Panc1 (cell line): ENCODE results near the gene FARSB. TPM values are rescaled to one million over a fixed set of nuclear protein-coding genes. Genes with fewer than 3 reads are reported as not detected.

ENCODE experiments used
- ATAC-seq: fragments of 200-7000 bp; cut with Tn5 transposase; 2 replicates; pipeline ENCODE4 v1.9.1; 2020; ENCODE audit warnings: mild to moderate bottlenecking, moderate library complexity
- BruUV-seq: library from RNA; stranded (reverse); fragments of 400-500 nt; replicated peaks from 2 replicates; lab custom pipeline; 2021; lab: Mats Ljungman, UMichigan
- CTCF ChIA-PET: fragments of 300-600 bp; sonication (Branson Sonifier 250); formaldehyde crosslinking; loops from one replicate; lab custom pipeline; 2022; ENCODE audit warnings: antibody characterized with exemption; lab: Charles Lee
- POLR2A ChIA-PET: fragments of 300-600 bp; sonication (Branson Sonifier 250); formaldehyde crosslinking; loops from one replicate; lab custom pipeline; 2022; ENCODE audit warnings: antibody characterized with exemption; lab: Charles Lee
- DNase-seq: peaks from one replicate; pipeline ENCODE4 v3.0.0-alpha.2; 2010; ENCODE audit warnings: low read depth, low spot score
- H3K27ac ChIP-seq: 2 replicates; pipeline ENCODE4 v1.5.1; 2011; ENCODE audit warnings: mild to moderate bottlenecking, low read length, inconsistent platforms
- H3K27me3 ChIP-seq: fragments of 200-500 bp; sonication (Bioruptor generic); 2 replicates; pipeline ENCODE4 v1.6.0; 2014; ENCODE audit warnings: low read length, inconsistent platforms; ENCODE audit not compliant: control insufficient read depth, insufficient read depth
- H3K36me3 ChIP-seq: fragments of 200-500 bp; sonication (Bioruptor generic); 2 replicates; pipeline ENCODE4 v1.5.1; 2014; ENCODE audit warnings: inconsistent platforms, mild to moderate bottlenecking, low read length, moderate library complexity; ENCODE audit not compliant: control insufficient read depth, insufficient read depth
- H3K4me1 ChIP-seq: 2 replicates; pipeline ENCODE4 v1.5.1; 2011; ENCODE audit warnings: inconsistent platforms, mild to moderate bottlenecking, low read length, moderate library complexity; ENCODE audit not compliant: control insufficient read depth, insufficient read depth
- H3K4me3 ChIP-seq, 2 experiments: 2 replicates each; pipeline ENCODE4 v1.5.1; 2011 to 2012; ENCODE audit warnings: low read depth in 2 of 2, low read length in 2 of 2, mild to moderate bottlenecking in 2 of 2, inconsistent platforms in 1 of 2, moderate library complexity in 1 of 2
- H3K9me3 ChIP-seq: fragments of 200-500 bp; sonication (Bioruptor generic); 2 replicates; pipeline ENCODE4 v1.5.1; 2014; ENCODE audit warnings: low read depth, mild to moderate bottlenecking, inconsistent platforms, low read length, moderate library complexity; ENCODE audit not compliant: control insufficient read depth, insufficient read depth
- POLR2AphosphoS5 ChIP-seq: IDR thresholded peaks from 2 replicates; pipeline ENCODE4 v1.6.1; 2012; ENCODE audit warnings: mild to moderate bottlenecking, low read depth, low read length, moderate library complexity
- SIN3A ChIP-seq: IDR thresholded peaks from 2 replicates; pipeline ENCODE4 v1.6.1; 2012; ENCODE audit warnings: low read depth, mild to moderate bottlenecking, low read length, moderate library complexity, borderline replicate concordance; ENCODE audit not compliant: insufficient read depth
- TCF7L2 ChIP-seq: IDR thresholded peaks from 2 replicates; pipeline ENCODE4 v1.6.1; 2011; ENCODE audit warnings: mild to moderate bottlenecking, low read depth, low read length, inconsistent platforms
- in situ Hi-C: cut with HindIII; loops from 2 replicates; pipeline ENCODE4 v1.10.0; 2016; ENCODE audit warnings: low sequenced_read_pairs, low pct_unique_long_range_greater_than_20kb
- intact Hi-C: fragments of 100-400 bp; cut with micrococcal nuclease; formaldehyde crosslinking; loops from one replicate; pipeline ENCODE4 v1.10.0; 2022; ENCODE audit not compliant: unreplicated experiment
- total RNA-seq: library from RNA; stranded (reverse); gene quantifications from one replicate; pipeline ENCODE4 v1.2.1, GENCODE V29; 2021; ENCODE audit not compliant: unreplicated experiment
- TF ChIP-seq, protein P1 (sequence below), 2 experiments: IDR thresholded peaks; 2 replicates each; pipeline ENCODE4 v1.6.1; 2011 to 2012; ENCODE audit warnings: low read depth in 2 of 2, control low read depth in 1 of 2, low read length in 1 of 2, mild to moderate bottlenecking in 1 of 2, moderate library complexity in 1 of 2; ENCODE audit not compliant: insufficient read depth in 1 of 2
- TF ChIP-seq, protein P2 (sequence below): fragments of 450-650 bp; IDR thresholded peaks from 2 replicates; pipeline ENCODE4 v1.5.1; 2017; ENCODE audit warnings: mild to moderate bottlenecking

FARSB gene
- total RNA-seq, 1 experiment from 2014 or later = 31.6 TPM

DNA sequence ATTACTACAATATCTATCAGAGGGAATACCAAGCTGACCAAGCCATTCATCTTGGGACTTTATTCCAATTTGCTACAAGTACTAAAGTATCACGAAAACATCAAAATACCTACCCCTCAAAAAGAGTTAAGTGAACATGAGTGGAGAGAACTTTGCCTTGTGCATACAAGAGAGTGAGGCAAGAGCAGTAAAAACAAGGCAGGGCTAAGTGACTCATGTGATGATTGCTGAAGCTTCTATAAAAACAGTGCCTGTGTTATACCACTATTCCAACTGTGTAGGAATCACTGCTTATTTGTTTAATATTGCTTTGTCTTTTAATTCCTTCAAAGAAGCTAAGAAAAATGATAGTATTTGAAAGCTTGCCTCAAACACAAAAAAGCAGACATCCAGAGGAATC, 61.2 kb downstream of the FARSB start:
- no peaks in the 10 kb centered on the region for H3K27me3 ChIP-seq
- no peak overlapping the region for H3K4me3 ChIP-seq
- no peaks in the 10 kb centered on the region for H3K9me3 ChIP-seq
- no peak overlapping the region for H3K27ac ChIP-seq
- TF ChIP-seq, protein P1, sequence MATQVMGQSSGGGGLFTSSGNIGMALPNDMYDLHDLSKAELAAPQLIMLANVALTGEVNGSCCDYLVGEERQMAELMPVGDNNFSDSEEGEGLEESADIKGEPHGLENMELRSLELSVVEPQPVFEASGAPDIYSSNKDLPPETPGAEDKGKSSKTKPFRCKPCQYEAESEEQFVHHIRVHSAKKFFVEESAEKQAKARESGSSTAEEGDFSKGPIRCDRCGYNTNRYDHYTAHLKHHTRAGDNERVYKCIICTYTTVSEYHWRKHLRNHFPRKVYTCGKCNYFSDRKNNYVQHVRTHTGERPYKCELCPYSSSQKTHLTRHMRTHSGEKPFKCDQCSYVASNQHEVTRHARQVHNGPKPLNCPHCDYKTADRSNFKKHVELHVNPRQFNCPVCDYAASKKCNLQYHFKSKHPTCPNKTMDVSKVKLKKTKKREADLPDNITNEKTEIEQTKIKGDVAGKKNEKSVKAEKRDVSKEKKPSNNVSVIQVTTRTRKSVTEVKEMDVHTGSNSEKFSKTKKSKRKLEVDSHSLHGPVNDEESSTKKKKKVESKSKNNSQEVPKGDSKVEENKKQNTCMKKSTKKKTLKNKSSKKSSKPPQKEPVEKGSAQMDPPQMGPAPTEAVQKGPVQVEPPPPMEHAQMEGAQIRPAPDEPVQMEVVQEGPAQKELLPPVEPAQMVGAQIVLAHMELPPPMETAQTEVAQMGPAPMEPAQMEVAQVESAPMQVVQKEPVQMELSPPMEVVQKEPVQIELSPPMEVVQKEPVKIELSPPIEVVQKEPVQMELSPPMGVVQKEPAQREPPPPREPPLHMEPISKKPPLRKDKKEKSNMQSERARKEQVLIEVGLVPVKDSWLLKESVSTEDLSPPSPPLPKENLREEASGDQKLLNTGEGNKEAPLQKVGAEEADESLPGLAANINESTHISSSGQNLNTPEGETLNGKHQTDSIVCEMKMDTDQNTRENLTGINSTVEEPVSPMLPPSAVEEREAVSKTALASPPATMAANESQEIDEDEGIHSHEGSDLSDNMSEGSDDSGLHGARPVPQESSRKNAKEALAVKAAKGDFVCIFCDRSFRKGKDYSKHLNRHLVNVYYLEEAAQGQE (IDR thresholded peaks at IDR 0.05; ENCODE audit: insufficient read depth in 1 of 2, low read depth in 2 of 2, low read length in 1 of 2) = no peak
- no peak for TF ChIP-seq POLR2AphosphoS5
- TF ChIP-seq, protein P2, sequence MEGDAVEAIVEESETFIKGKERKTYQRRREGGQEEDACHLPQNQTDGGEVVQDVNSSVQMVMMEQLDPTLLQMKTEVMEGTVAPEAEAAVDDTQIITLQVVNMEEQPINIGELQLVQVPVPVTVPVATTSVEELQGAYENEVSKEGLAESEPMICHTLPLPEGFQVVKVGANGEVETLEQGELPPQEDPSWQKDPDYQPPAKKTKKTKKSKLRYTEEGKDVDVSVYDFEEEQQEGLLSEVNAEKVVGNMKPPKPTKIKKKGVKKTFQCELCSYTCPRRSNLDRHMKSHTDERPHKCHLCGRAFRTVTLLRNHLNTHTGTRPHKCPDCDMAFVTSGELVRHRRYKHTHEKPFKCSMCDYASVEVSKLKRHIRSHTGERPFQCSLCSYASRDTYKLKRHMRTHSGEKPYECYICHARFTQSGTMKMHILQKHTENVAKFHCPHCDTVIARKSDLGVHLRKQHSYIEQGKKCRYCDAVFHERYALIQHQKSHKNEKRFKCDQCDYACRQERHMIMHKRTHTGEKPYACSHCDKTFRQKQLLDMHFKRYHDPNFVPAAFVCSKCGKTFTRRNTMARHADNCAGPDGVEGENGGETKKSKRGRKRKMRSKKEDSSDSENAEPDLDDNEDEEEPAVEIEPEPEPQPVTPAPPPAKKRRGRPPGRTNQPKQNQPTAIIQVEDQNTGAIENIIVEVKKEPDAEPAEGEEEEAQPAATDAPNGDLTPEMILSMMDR = no peak
- TF ChIP-seq SIN3A = no peak
- TF ChIP-seq TCF7L2 = no peak
- in situ Hi-C loops = no loop called here
- CTCF ChIA-PET = no interaction called here
- DNase-seq (no peak), ATAC-seq (no peak)
- no TSS peak for BruUV-seq
- H3K36me3 ChIP-seq = peaks cover 23% of the 10 kb centered on the region
- POLR2A ChIA-PET = no interaction called here
- intact Hi-C loops = no loop called here
- no peaks in the 10 kb centered on the region for H3K4me1 ChIP-seq

DNA sequence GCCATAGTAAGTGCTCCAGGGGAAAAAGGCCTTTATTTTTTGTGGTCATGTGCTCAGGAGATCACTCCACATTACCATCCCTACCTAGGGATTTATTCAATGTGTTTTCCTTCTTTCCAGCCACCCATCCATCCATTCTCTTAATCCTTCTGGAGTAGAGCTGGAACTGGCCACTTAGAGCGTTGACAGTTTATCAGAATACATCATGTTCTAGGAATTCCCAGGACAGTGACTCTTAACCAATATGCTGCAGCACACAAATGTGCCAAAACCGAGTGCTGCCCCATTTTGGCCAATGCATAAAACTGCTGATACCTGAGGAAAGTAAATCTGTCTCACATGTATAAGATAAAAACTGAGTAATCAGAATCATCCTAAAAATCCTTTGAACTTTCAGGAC, 63.7 kb downstream of the FARSB start:
- H3K9me3 ChIP-seq = no peaks in the 10 kb centered on the region
- no peak for ATAC-seq
- intact Hi-C loops = no loop called here
- H3K27ac ChIP-seq = no peak overlapping the region
- in situ Hi-C loops = no loop called here
- BruUV-seq = no TSS peak
- no peak for DNase-seq
- ChIA-PET CTCF (no interaction called here), POLR2A (no interaction called here)
- TF ChIP-seq POLR2AphosphoS5 (no peak), TCF7L2 (no peak)
- no peaks in the 10 kb centered on the region for H3K4me1 ChIP-seq
- H3K4me3 ChIP-seq = no peak overlapping the region
- H3K27me3 ChIP-seq = no peaks in the 10 kb centered on the region
- H3K36me3 ChIP-seq = peaks cover 12% of the 10 kb centered on the region

DNA sequence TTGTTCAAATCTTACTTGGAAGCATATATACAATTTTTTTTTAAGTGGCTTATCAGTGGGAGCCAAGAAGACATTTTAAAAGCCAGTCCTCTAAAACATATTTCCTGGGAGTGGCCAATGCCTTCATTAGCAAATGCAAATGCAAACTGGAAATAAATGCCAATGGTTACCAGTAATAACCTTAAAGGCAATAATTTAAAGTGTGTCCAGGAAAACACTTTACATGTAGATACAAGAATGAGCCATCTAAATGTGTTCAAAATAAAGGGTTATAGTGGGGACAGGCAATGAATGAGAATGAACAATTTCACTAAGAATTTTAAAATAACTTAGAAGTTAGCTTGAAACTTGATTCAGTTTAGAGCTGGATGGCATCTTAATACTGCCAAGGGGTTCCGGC, 64.2 kb downstream of the FARSB start:
- DNase-seq (no peak), ATAC-seq (no peak)
- intact Hi-C loops = no loop called here

More for the DNA sequence above, 64.2 kb downstream of the FARSB start:
- no peaks in the 10 kb centered on the region for H3K9me3 ChIP-seq
- ChIA-PET POLR2A (no interaction called here), CTCF (no interaction called here)
- H3K4me1 ChIP-seq = no peaks in the 10 kb centered on the region
- H3K27ac ChIP-seq = no peak overlapping the region
- H3K4me3 ChIP-seq = no peak overlapping the region
- in situ Hi-C loops = no loop called here
- TF ChIP-seq SIN3A = no peak
- no peak for TF ChIP-seq TCF7L2
- no peak for TF ChIP-seq POLR2AphosphoS5
- TF ChIP-seq, protein P2 = no peak
- TF ChIP-seq, protein P1 (IDR thresholded peaks at IDR 0.05; ENCODE audit: insufficient read depth in 1 of 2, low read depth in 2 of 2, low read length in 1 of 2) = no peak
- no peaks in the 10 kb centered on the region for H3K27me3 ChIP-seq
- peaks cover 12% of the 10 kb centered on the region for H3K36me3 ChIP-seq
- no TSS peak for BruUV-seq
